ENCODE data around the gene AFAP1L1. TPM values are rescaled to one million over a fixed set of nuclear protein-coding genes. Genes with fewer than 3 reads are reported as not detected.

The AFAP1L1 gene
- total RNA-seq, 1 experiment from 2014 or later: 15.2 TPM

- ChIA-PET POLR2A (interaction anchor here (0.5 kb wide), 1 partner anchor 22 kb away, joined by 15 read pairs; no protein-coding TSS in a partner anchor), CTCF (interaction anchor here (1.3 kb wide), 1 partner anchor 106 kb away, joined by 3 read pairs; no protein-coding TSS in a partner anchor)
- Histone ChIP-seq H3K27ac (ENCODE audit: low read length) (no peak overlapping the region), H3K4me1 (ENCODE audit: control insufficient read depth, insufficient read depth, low read length) (no peaks in the 10 kb centered on the region), H3K27me3 (ENCODE audit: control insufficient read depth, insufficient read depth, low read length) (no peaks in the 10 kb centered on the region), H3K9me3 (ENCODE audit: control insufficient read depth, insufficient read depth, low read depth, low read length) (no peaks in the 10 kb centered on the region), H3K36me3 (ENCODE audit: control insufficient read depth, insufficient read depth, low read length) (no peaks in the 10 kb centered on the region; the same call in 1 of the 2 replicates), H3K4me3 (ENCODE audit: low read depth in 2 of 2, low read length in 2 of 2) (no peak overlapping the region)
- ATAC-seq: no peak
- DNase-seq (ENCODE audit: low read depth, low spot score): no peak
- no TSS peak for BruUV-seq (replicated peaks)
- in situ Hi-C loops (cut with HindIII; ENCODE audit: low pct_unique_long_range_greater_than_20kb, low sequenced_read_pairs): no loop called here
- TF ChIP-seq CTCF (IDR thresholded peaks at IDR 0.05) (no peak), TCF7L2 (IDR thresholded peaks at IDR 0.05; ENCODE audit: low read depth, low read length) (no peak), SIN3A (IDR thresholded peaks at IDR 0.05; ENCODE audit: borderline replicate concordance, insufficient read depth, low read depth, low read length) (no peak), POLR2AphosphoS5 (IDR thresholded peaks at IDR 0.05; ENCODE audit: low read depth, low read length) (no peak)
- TF ChIP-seq, protein P1, sequence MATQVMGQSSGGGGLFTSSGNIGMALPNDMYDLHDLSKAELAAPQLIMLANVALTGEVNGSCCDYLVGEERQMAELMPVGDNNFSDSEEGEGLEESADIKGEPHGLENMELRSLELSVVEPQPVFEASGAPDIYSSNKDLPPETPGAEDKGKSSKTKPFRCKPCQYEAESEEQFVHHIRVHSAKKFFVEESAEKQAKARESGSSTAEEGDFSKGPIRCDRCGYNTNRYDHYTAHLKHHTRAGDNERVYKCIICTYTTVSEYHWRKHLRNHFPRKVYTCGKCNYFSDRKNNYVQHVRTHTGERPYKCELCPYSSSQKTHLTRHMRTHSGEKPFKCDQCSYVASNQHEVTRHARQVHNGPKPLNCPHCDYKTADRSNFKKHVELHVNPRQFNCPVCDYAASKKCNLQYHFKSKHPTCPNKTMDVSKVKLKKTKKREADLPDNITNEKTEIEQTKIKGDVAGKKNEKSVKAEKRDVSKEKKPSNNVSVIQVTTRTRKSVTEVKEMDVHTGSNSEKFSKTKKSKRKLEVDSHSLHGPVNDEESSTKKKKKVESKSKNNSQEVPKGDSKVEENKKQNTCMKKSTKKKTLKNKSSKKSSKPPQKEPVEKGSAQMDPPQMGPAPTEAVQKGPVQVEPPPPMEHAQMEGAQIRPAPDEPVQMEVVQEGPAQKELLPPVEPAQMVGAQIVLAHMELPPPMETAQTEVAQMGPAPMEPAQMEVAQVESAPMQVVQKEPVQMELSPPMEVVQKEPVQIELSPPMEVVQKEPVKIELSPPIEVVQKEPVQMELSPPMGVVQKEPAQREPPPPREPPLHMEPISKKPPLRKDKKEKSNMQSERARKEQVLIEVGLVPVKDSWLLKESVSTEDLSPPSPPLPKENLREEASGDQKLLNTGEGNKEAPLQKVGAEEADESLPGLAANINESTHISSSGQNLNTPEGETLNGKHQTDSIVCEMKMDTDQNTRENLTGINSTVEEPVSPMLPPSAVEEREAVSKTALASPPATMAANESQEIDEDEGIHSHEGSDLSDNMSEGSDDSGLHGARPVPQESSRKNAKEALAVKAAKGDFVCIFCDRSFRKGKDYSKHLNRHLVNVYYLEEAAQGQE (IDR thresholded peaks at IDR 0.05; ENCODE audit: insufficient read depth in 1 of 2, low read depth in 2 of 2, low read length in 1 of 2): no peak
- intact Hi-C loops (cut with micrococcal nuclease; ENCODE audit: unreplicated experiment): no loop called here
Measured at GRCh38 chr5:149235841-149236240, 35.8 kb upstream of the AFAP1L1 start.

- DNase-seq (ENCODE audit: low read depth, low spot score) (no peak), ATAC-seq (no peak)
- Histone ChIP-seq H3K36me3 (ENCODE audit: control insufficient read depth, insufficient read depth, low read length) (no peaks in the 10 kb centered on the region; the same call in 1 of the 2 replicates), H3K4me1 (ENCODE audit: control insufficient read depth, insufficient read depth, low read length) (no peaks in the 10 kb centered on the region), H3K27ac (ENCODE audit: low read length) (no peak overlapping the region), H3K9me3 (ENCODE audit: control insufficient read depth, insufficient read depth, low read depth, low read length) (no peaks in the 10 kb centered on the region), H3K4me3 (ENCODE audit: low read depth in 2 of 2, low read length in 2 of 2) (no peak overlapping the region), H3K27me3 (ENCODE audit: control insufficient read depth, insufficient read depth, low read length) (no peaks in the 10 kb centered on the region)
- BruUV-seq (replicated peaks): no TSS peak
- intact Hi-C loops (cut with micrococcal nuclease; ENCODE audit: unreplicated experiment): no loop called here
- ChIA-PET CTCF (no interaction called here), POLR2A (interaction anchor here (0.7 kb wide), 1 partner anchor 653 kb away, joined by 3 read pairs; no protein-coding TSS in a partner anchor)
- in situ Hi-C loops (cut with HindIII; ENCODE audit: low pct_unique_long_range_greater_than_20kb, low sequenced_read_pairs): no loop called here
- TF ChIP-seq, protein P1 (IDR thresholded peaks at IDR 0.05; ENCODE audit: insufficient read depth in 1 of 2, low read depth in 2 of 2, low read length in 1 of 2): no peak
- TF ChIP-seq CTCF (IDR thresholded peaks at IDR 0.05) (no peak; the same call in 1 of the 2 replicates), POLR2AphosphoS5 (IDR thresholded peaks at IDR 0.05; ENCODE audit: low read depth, low read length) (no peak), TCF7L2 (IDR thresholded peaks at IDR 0.05; ENCODE audit: low read depth, low read length) (no peak), SIN3A (IDR thresholded peaks at IDR 0.05; ENCODE audit: borderline replicate concordance, insufficient read depth, low read depth, low read length) (no peak)
Measured at GRCh38 chr5:149237662-149238061, 34.0 kb upstream of the AFAP1L1 start.
